PC-9 (cell line): Measurements from ENCODE around the gene GPRIN1. TPM values are rescaled to one million over a fixed set of nuclear protein-coding genes. Genes with fewer than 3 reads are reported as not detected.

Source experiments
- BruUV-seq: library from RNA; stranded (reverse); fragments of 400-500 nt; replicated peaks from 2 replicates; lab custom pipeline; 2021; lab: Mats Ljungman, UMichigan
- CTCF ChIA-PET: fragments of 300-600 bp; sonication (Branson Sonifier 250); formaldehyde crosslinking; loops from one replicate; lab custom pipeline; 2022; ENCODE audit warnings: antibody characterized with exemption; lab: Charles Lee
- POLR2A ChIA-PET: fragments of 300-600 bp; sonication (Branson Sonifier 250); formaldehyde crosslinking; loops from one replicate; lab custom pipeline; 2022; ENCODE audit warnings: antibody characterized with exemption; ENCODE audit not compliant: unreplicated experiment; lab: Charles Lee
- DNase-seq, 2 experiments: peaks; one replicate each; pipeline versions ENCODE4 v3.0.0 to v3.0.0-alpha.2; 2015 to 2022; ENCODE audit warnings: mixed read lengths in 1 of 2
- H2AFZ ChIP-seq: fragments of 200-600 bp; sonication (generic); 2 replicates; pipeline ENCODE4 v1.8.1; 2017; ENCODE audit warnings: antibody characterized with exemption
- H3F3A ChIP-seq: fragments of 200-600 bp; sonication (generic); 2 replicates; pipeline ENCODE4 v1.8.1; 2017; ENCODE audit warnings: antibody characterized with exemption, mild to moderate bottlenecking, low read depth; ENCODE audit not compliant: insufficient read depth
- H3K27ac ChIP-seq: fragments of 200-600 bp; sonication (generic); 2 replicates; pipeline ENCODE4 v1.6.1; 2016; ENCODE audit warnings: mixed run types
- H3K27me3 ChIP-seq: fragments of 200-600 bp; sonication (generic); 2 replicates; pipeline ENCODE4 v1.6.1; 2016; ENCODE audit warnings: low read depth, mixed run types; ENCODE audit not compliant: insufficient read depth
- H3K36me3 ChIP-seq: fragments of 200-600 bp; sonication (generic); 2 replicates; pipeline ENCODE4 v1.6.1; 2016; ENCODE audit warnings: low read depth, mixed run types
- H3K4me1 ChIP-seq: fragments of 200-600 bp; sonication (generic); replicated peaks from 2 replicates; pipeline ENCODE4 v1.6.1; 2016; ENCODE audit warnings: mixed run types; ENCODE audit not compliant: insufficient read depth
- H3K4me2 ChIP-seq: fragments of 200-600 bp; sonication (generic); 2 replicates; pipeline ENCODE4 v1.6.1; 2017; ENCODE audit warnings: mixed run types
- H3K4me3 ChIP-seq: fragments of 200-600 bp; sonication (generic); 2 replicates; pipeline ENCODE4 v1.6.1; 2016; ENCODE audit warnings: mixed run types
- H3K79me2 ChIP-seq: fragments of 200-600 bp; sonication (generic); 2 replicates; pipeline ENCODE4 v1.6.1; 2017; ENCODE audit warnings: low read depth, mixed run types
- H3K9me2 ChIP-seq: fragments of 200-600 bp; sonication (generic); 2 replicates; pipeline ENCODE4 v1.8.1; 2017; ENCODE audit warnings: mild to moderate bottlenecking; ENCODE audit not compliant: insufficient read depth
- H3K9me3 ChIP-seq: fragments of 200-600 bp; sonication (generic); 2 replicates; pipeline ENCODE4 v1.8.1; 2016; ENCODE audit warnings: low read depth; ENCODE audit not compliant: insufficient read depth
- H4K20me1 ChIP-seq: fragments of 200-600 bp; sonication (generic); 2 replicates; pipeline ENCODE4 v1.8.1; 2017; ENCODE audit not compliant: insufficient read depth
- EZH2 ChIP-seq: fragments of 200-600 bp; sonication (generic); IDR thresholded peaks from 2 replicates; pipeline ENCODE4 v1.8.0; 2017; ENCODE audit warnings: antibody characterized with exemption, low read depth
- intact Hi-C: fragments of 100-400 bp; cut with micrococcal nuclease; formaldehyde crosslinking; loops from one replicate; pipeline ENCODE4 v1.10.0; 2022; ENCODE audit not compliant: unreplicated experiment
- total RNA-seq: library from RNA; stranded (reverse); gene quantifications from 2 replicates; pipeline ENCODE4 v1.2.3, GENCODE V29; 2021
- TF ChIP-seq, protein P1 (sequence below): fragments of 200-600 bp; sonication (generic); conservative IDR thresholded peaks from 2 replicates; pipeline ENCODE4 v1.6.1; 2017; ENCODE audit warnings: mixed run types, antibody characterized with exemption, mild to moderate bottlenecking, moderate library complexity

The GPRIN1 gene
- total RNA-seq, 1 experiment from 2014 or later, result 7.2 TPM

DNA sequence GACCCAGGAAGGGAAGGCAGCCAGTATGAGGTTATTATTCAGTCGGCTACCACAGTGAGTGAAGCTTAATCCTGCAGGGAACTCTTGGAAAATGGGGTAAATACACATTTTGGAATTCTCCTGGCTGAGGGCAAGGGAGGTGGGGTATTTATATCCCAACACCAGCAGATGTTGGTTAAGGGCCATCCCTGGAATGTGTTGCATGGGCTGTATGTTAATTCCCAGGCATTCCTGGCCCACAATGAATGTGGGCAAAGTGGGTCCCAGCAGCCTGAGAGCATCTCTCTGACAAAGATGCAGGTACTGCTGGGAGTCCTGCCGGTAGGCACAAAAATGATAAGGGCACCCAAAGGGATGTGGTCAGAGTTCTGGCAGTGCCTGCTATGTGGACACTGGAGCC, 2.9 kb upstream of the GPRIN1 start:
- H3F3A ChIP-seq, result peaks cover 18% of the 10 kb centered on the region
- H2AFZ ChIP-seq, result no peak overlapping the region
- ChIA-PET POLR2A (no interaction called here), CTCF (no interaction called here)
- DNase-seq, result no peak
- no peaks in the 10 kb centered on the region for H3K9me3 ChIP-seq
- no peak overlapping the region for H3K27ac ChIP-seq
- no peaks in the 10 kb centered on the region for H3K9me2 ChIP-seq
- TF ChIP-seq, protein P1, sequence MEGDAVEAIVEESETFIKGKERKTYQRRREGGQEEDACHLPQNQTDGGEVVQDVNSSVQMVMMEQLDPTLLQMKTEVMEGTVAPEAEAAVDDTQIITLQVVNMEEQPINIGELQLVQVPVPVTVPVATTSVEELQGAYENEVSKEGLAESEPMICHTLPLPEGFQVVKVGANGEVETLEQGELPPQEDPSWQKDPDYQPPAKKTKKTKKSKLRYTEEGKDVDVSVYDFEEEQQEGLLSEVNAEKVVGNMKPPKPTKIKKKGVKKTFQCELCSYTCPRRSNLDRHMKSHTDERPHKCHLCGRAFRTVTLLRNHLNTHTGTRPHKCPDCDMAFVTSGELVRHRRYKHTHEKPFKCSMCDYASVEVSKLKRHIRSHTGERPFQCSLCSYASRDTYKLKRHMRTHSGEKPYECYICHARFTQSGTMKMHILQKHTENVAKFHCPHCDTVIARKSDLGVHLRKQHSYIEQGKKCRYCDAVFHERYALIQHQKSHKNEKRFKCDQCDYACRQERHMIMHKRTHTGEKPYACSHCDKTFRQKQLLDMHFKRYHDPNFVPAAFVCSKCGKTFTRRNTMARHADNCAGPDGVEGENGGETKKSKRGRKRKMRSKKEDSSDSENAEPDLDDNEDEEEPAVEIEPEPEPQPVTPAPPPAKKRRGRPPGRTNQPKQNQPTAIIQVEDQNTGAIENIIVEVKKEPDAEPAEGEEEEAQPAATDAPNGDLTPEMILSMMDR, result no peak
- no peak for TF ChIP-seq EZH2
- H3K4me3 ChIP-seq, result no peak overlapping the region
- no peak overlapping the region for H3K4me2 ChIP-seq
- H4K20me1 ChIP-seq, result 0 out of 2 replicates have a peak, but pooled peaks cover 4% of the 10 kb centered on the region
- BruUV-seq, result no TSS peak
- intact Hi-C loops, result no loop called here
- H3K4me1 ChIP-seq, result peaks cover 24% of the 10 kb centered on the region; the same call in 1 of the 2 replicates
- H3K79me2 ChIP-seq, result no peaks in the 10 kb centered on the region
- H3K27me3 ChIP-seq, result no peaks in the 10 kb centered on the region
- H3K36me3 ChIP-seq, result no peaks in the 10 kb centered on the region

DNA sequence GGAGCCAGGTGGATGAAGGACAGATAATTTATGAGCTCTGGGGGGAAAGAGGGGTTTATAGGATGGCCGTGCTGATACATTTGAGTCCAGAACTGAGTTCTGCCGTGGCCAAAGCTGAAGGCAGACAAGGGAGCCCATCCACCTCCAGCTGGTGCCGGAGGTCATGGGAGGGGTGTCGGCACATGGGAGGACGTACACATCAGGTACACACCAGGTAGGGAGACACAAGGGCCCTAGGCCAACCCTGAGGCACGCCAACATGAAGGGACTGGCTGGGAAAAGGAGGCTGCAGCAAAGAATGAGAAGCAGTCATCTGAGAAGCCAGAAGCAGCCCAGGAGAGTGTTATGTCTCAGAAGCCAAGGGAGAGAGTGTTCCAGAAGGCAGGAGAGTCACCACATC, 2.1 kb upstream of the GPRIN1 start:
- POLR2A ChIA-PET, result no interaction called here
- peaks cover 18% of the 10 kb centered on the region for H3F3A ChIP-seq
- no peak overlapping the region for H3K4me2 ChIP-seq
- intact Hi-C loops, result no loop called here
- CTCF ChIA-PET, result no interaction called here
- no peaks in the 10 kb centered on the region for H3K9me2 ChIP-seq
- no TSS peak for BruUV-seq
- no peaks in the 10 kb centered on the region for H3K9me3 ChIP-seq
- TF ChIP-seq, protein P1, result no peak
- no peak for TF ChIP-seq EZH2
- no peak overlapping the region for H3K4me3 ChIP-seq
- no peaks in the 10 kb centered on the region for H3K27me3 ChIP-seq
- DNase-seq, result no peak
- no peak overlapping the region for H3K27ac ChIP-seq
- H3K4me1 ChIP-seq, result peaks cover 24% of the 10 kb centered on the region; the same call in 1 of the 2 replicates
- H2AFZ ChIP-seq, result no peak overlapping the region
- H4K20me1 ChIP-seq, result peaks cover 4% of the 10 kb centered on the region; the same call in 1 of the 2 replicates
- H3K36me3 ChIP-seq, result no peaks in the 10 kb centered on the region
- no peaks in the 10 kb centered on the region for H3K79me2 ChIP-seq

DNA sequence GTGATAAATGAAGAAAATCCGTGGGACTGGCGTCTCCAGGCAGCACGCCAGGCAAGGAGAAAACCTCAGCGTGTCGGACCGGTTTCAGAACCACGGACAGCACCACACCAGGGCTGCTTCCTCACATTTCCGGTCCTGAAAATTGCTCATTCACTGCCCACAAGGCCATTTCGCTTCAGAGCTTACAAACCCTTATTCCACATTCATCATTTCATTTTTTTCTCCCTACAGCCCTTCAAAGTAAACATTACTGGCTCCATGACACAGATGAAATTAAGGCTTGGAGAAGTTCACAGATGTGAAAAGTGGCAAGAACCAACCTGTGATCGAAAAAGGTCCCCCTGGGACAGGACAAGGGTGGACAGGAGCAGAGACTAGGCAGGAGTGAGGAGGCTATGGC, 1.5 kb upstream of the GPRIN1 start:
- BruUV-seq, result no TSS peak
- Histone ChIP-seq H3K4me3 (no peak overlapping the region), H3K4me1 (peaks cover 24% of the 10 kb centered on the region; the same call in 1 of the 2 replicates), H3K4me2 (no peak overlapping the region), H3K79me2 (no peaks in the 10 kb centered on the region), H3F3A (peaks cover 18% of the 10 kb centered on the region), H3K9me2 (no peaks in the 10 kb centered on the region), H3K9me3 (no peaks in the 10 kb centered on the region), H3K27ac (no peak overlapping the region), H3K36me3 (no peaks in the 10 kb centered on the region), H2AFZ (no peak overlapping the region), H4K20me1 (peaks cover 4% of the 10 kb centered on the region; the same call in 1 of the 2 replicates), H3K27me3 (no peaks in the 10 kb centered on the region)
- intact Hi-C loops, result no loop called here
- DNase-seq, result peak; percentile 46 to 75
- ChIA-PET POLR2A (no interaction called here), CTCF (no interaction called here)
- TF ChIP-seq EZH2, result no peak
- TF ChIP-seq, protein P1, result no peak
